A549 (cell line): ENCODE results near the gene ATP13A4.

ENCODE experiments used
- EP300 ChIP-seq, 2 experiments: fragments of >200 bp; sonication (Bioruptor Twin); formaldehyde crosslinking; IDR thresholded peaks; 2 replicates in 1 of 2; 3 replicates in 1 of 2; pipeline ENCODE4 v1.6.1; 2016 to 2017
- NFE2L2 ChIP-seq: fragments of 150-350 bp; conservative IDR thresholded peaks from 2 replicates; pipeline ENCODE4 v1.6.1; 2014; ENCODE audit warnings: low read length
- TF ChIP-seq, protein P1 (sequence below): fragments of >200 bp; sonication (Bioruptor Twin); formaldehyde crosslinking; IDR thresholded peaks from 3 replicates; pipeline ENCODE4 v1.5.1; 2016
- TF ChIP-seq, protein P2 (sequence below): IDR thresholded peaks from 2 replicates; pipeline ENCODE4 v1.6.1; 2012

DNA sequence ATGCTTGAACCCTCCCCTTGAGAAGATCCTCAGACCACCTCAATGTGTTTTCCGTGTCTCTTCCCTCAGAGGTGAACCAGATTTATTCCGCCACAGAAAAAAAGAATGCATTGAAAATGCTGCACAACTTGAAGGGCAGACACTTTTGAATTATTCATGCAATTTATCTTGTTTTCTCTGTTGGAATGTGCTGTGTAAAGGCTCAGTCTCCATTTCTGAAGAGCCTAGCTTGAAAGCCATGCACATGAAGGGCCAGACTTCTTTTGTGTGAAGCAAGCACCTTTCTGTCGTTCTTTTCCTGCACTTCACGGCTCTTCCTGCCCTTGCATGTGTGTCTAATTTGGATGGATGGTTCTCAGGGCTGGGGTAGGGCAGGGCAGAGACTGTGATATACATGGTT is 97.2 kb downstream of the ATP13A4 start:
- TF ChIP-seq EP300 (IDR thresholded peaks at IDR 0.05) (no peak), NFE2L2 (no peak)
- TF ChIP-seq, protein P1, sequence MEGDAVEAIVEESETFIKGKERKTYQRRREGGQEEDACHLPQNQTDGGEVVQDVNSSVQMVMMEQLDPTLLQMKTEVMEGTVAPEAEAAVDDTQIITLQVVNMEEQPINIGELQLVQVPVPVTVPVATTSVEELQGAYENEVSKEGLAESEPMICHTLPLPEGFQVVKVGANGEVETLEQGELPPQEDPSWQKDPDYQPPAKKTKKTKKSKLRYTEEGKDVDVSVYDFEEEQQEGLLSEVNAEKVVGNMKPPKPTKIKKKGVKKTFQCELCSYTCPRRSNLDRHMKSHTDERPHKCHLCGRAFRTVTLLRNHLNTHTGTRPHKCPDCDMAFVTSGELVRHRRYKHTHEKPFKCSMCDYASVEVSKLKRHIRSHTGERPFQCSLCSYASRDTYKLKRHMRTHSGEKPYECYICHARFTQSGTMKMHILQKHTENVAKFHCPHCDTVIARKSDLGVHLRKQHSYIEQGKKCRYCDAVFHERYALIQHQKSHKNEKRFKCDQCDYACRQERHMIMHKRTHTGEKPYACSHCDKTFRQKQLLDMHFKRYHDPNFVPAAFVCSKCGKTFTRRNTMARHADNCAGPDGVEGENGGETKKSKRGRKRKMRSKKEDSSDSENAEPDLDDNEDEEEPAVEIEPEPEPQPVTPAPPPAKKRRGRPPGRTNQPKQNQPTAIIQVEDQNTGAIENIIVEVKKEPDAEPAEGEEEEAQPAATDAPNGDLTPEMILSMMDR: no peak
- TF ChIP-seq, protein P2, sequence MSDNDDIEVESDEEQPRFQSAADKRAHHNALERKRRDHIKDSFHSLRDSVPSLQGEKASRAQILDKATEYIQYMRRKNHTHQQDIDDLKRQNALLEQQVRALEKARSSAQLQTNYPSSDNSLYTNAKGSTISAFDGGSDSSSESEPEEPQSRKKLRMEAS: no peak
